T1000 (cell line): ENCODE measurements around the gene BSDC1.
"Not testable (repeated sequence)": the region's sequence is repeated elsewhere in the genome, so short reads cannot be mapped to it uniquely, and the experiment has no call there.

Source experiments
- DNase-seq: peaks from one replicate; lab custom pipeline; 2025; ENCODE audit warnings: mixed read lengths; lab: John Stamatoyannopoulos, UW

Gene BSDC1

GRCh38 chr1:32358435-32358834, 35.8 kb downstream of the BSDC1 start:
- DNase-seq = no peak

- no peak for DNase-seq
Observed at GRCh38 chr1:32357614-32358013, 36.6 kb downstream of the BSDC1 start.

- DNase-seq = no peak
Observed at GRCh38 chr1:32356478-32356877, 37.8 kb downstream of the BSDC1 start.

DNA sequence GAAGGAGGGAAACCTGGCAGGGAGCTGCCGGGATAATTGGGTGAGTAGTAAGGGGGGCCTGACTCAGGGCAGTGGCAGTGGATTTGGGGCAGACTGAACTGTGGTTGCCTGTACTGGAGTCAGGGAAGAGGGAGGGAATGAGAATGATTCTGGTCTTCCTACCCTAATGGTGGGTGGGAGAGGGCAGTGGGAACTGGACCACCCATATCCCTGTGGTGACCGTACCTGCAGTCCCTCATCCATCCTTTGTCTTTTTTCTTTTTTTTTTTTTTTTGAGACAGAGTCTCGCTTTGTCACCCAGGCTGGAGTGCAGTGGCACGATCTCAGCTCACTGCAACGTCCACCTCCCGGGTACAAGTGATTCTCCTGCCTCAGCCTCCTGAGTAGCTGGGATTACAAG, 38.5 kb downstream of the BSDC1 start:
- DNase-seq = not testable (repeated sequence)

DNA sequence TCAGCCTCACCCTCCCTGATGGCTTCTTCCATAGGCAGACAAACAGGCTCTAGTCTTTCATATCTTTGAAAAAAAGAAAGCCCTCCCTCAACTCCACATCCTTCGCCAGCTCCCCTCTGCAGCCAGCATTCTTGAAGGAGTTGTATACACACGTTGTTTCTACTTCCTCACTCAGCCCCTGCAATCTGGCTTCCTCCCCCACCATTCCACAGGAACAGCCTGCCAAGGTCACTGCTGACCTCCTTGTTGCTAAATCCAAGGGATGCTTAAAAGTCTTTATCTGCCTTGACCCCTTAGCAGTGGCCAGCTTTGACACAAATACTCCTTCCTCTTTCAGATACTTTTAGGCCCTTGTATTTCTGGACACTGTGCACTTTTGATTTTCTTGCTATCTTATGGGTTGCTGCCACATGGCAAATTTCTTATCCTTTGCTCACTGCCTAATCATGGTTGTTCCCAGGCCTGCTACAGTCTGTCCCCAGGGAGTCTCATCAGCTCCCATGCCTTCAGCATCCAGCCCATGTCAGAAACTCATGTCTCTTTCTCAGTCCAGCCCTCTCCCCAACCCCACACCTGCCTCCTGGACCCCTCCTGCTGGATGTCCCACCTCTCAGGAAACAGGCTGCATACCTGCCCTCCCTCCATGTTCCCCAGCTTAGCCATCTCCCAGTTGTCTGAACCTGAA, 40.2 kb downstream of the BSDC1 start:
- DNase-seq = no peak

DNA sequence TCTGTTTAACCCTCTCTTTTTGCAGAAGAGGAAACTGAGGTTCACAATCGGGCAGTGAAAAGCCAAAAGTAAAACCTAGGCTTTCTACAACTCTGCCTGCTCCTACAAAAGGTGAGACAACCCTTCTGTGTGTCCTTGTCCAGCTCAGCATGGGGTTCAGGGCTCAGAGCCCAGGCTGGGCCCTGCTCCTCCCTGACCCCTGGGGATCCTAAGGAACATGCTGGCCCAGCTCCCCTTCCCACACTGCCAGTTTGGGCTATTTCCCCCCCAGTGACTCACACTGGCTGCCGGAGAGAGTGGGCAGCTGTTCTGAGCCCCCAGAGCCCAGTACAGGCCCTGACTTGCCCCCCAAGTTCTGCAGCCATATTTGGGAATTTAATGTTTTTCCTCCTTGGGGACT, 40.8 kb downstream of the BSDC1 start:
- no peak for DNase-seq

- no peak for DNase-seq
Observed at GRCh38 chr1:32352831-32353383, 41.3 kb downstream of the BSDC1 start.

DNA sequence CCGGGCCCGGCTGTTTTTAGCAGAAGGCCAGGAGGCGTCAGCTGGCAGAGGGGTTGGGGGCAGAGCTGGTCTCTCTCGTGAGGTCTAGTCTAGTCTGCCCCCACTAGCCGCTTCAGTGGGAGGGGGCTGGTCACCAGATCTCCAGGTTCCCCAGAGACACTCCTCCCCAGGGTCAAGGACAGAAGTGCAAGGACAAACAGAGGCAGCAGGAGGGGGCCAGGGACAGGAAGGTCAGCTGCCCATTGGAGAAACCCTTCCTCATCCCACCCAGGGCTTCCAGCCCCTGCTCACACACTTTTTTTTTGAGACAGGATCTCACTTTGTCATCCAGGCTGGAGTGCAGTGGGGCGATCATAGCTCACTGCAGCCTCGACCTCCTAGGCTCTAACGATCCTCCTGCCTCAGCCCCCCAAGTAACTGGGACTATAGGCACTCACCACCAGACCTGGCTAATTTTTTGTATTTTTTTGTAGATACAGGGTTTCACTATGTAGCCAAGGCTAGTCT, 41.9 kb downstream of the BSDC1 start:
- DNase-seq = no peak

DNA sequence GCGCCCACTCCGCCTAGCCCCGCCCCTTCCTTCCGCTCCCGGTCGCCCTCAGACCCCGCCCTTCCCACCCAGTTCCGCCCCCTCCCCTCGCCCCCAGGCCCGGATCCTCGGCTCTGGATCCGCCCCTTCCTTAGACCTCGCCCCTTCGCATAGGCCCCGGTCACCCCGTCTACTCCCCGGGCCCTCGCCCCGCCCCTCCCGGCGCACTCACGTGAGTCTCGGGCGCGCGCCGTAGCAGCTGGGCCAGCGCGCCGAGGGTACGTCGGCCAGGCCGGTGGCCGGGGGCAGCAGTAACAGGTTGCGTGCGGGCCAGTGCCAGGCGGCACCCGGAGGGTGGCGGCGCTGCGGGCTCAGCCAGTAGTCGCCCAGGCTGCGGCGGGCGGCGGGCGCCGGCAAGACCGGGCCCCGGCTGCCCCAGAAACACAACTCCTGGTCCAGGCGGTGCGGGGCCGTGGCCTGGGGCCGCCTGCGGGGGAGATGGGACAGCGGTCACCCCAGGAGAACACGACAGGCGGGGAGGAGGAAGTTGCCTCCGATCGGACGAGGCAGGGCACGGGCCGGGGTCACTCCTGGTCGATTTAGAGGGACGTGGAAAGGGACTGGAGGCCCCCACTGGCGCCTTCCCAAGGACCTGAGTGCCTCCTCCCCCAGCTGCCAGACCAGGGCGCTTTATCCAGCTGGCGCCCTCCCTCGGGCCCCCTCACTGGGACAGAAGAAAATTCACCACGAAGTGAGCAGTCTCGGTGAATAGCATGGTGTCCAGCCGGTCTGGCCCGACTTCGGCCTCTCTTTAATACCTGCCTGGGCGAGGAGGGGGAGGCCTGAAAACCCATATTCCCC, 42.6 kb downstream of the BSDC1 start:
- peak; percentile 89 for DNase-seq

- DNase-seq = no peak
Observed at GRCh38 chr1:32350785-32351398, 43.3 kb downstream of the BSDC1 start.

GRCh38 chr1:32349211-32349708, 45.0 kb downstream of the BSDC1 start:
- no peak for DNase-seq

DNA sequence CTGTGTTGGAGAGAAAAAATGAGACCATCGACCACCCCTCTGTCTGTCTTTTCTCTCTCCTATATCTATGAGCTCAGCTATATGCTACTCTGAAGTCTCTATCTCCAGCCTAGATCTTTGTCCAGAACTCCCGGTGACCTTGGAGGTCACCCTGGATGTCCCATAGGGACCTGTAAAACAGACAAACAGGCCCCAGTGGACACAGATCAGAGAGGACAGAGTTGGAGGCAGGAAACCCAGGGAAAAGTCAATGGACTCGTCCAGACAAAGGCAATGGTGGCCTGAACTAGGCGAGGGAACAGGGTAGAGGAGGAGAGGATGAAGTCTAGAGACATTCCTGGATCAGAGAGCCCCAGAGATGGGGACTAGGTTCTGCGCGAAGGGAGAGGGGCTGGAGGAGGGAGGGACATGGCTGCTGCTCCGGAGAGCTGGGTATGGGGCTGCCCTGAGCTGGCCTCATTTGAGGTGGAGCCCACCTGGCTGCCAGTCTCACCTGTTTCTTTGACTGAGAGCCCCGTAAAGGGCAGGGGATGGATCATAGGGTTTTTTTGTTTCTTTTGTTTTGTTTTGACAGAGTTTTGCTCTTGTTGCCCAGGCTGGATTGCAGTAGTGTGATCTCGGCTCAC, 47.6 kb downstream of the BSDC1 start:
- no peak for DNase-seq

- no peak for DNase-seq
Observed at GRCh38 chr1:32345289-32345827, 48.9 kb downstream of the BSDC1 start.

GRCh38 chr1:32342704-32343103, 51.5 kb downstream of the BSDC1 start:
- DNase-seq = no peak

DNA sequence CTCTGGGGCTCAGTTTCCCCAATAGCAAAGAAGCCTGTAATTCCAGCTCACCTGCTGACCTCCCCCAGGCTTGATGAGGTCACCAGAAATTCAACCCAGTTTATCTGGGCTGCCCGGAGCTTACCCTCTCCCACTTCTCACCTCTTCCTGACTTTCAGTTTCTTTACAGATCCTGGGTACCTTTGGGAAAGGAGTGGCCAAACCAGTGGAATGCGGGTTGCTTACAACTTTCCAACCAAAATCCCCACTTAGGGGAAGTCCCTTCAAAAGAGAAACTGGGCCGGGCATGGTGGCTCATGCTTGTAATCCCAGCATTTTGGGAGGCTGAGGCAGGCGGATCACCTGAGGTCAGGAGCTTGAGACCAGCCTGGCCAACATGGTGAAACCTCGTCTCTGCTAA, 52.3 kb downstream of the BSDC1 start:
- no peak for DNase-seq

DNA sequence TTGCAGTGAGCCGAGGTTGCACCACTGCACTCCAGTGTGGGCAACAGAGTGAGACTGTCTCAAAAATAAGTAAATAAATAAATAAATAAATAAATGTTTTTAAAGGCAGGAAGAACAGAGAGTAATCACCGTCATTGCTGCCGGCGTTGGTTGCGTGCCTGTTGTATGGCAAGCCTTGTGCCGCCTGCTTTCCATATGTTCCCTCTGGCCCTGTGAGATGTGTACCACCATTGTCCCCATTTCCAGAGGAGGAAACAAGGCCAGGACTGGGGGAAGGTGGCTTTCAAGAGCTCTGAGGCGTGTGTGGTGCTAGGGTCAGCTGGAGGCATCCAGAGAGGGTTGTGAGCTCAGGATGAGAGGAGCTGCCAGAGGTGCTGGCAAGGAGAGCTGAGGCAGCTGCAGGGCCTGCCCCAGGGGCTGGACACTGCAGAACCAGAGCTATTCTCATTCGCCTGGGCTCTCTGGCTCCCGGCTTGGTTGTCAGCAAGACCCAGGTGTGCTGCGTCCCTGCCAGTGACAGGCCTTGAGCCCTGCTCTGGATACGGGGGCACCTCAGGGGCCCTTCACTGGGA, 53.0 kb downstream of the BSDC1 start:
- no peak for DNase-seq

GRCh38 chr1:32339363-32339978, 54.8 kb downstream of the BSDC1 start:
- peak; percentile 22 for DNase-seq

DNA sequence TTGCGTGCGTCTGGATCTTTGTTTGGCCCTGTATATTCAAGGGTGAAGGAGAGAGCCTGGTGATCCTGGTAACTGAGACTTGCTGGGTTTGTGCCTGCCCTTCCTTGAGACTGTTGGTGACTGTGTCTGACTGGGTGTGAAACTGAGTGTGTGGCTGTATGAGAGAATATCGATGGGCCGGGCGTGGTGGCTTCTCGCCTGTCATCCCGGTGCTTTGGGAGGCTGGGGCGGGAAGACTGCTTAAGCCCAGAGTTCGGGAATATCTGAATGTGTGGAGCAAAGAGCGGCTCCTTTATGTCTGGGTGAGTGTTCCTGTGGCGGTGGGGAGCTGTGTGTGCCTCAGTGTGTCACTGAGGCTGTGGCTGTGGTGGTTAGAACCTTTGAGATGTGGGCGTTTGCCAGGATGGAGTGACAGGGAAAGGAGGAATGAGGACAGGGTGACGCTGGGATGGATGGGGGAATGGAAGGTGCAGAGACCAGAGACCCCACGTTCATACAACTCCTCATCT, 55.5 kb downstream of the BSDC1 start:
- no peak for DNase-seq

DNA sequence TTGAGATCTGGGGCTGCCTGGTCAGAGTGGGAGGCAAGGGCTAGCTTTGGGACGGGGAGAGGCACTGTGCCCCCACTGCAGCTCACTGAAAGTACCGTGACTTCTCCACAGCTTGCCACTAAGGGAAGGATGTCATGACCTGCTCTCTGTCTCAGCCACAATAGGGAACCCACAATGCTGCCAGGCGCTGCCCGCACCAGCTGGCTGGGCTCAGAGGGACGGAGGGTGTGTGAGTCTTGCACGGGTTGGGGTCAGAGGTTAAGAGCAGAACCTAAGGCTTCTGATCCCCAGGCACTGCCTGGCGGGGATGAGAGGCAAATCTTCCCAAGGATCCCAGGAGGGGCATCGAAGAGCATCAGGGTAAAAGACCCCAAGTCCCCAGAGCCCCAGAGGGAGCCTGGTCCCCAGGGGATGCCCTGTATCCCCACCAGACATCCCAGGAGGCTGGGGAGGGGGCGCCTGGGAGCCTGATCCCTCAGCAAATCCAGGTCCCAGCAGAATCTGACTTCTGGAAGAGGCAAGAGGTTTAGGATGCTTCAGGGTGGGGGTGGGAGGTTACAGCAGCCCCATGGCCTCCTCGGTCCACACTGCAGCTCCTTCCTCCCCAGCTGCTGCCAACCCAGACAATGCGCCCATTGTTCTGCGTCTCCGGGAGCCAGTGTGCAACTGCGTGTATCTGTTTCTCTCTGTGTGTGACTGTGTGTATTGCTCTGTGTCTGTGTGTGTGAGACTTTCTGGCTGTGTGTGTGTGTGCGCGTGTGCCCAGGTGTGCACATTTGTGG, 56.2 kb downstream of the BSDC1 start:
- DNase-seq = no peak
